OCI-LY7 (cell line): ENCODE results near the gene ENO2. TPM values are rescaled to one million over a fixed set of nuclear protein-coding genes. Genes with fewer than 3 reads are reported as not detected.
"Not testable (repeated sequence)": the region's sequence is repeated elsewhere in the genome, so short reads cannot be mapped to it uniquely, and the experiment has no call there.

Source experiments
- BruUV-seq: library from RNA; stranded (reverse); fragments of 400-500 nt; replicated peaks from 2 replicates; lab custom pipeline; 2021; lab: Mats Ljungman, UMichigan
- CTCF ChIA-PET: fragments of 300-600 bp; sonication (Branson Sonifier 250); formaldehyde crosslinking; loops from one replicate; lab custom pipeline; 2022; ENCODE audit warnings: antibody characterized with exemption; ENCODE audit not compliant: unreplicated experiment; lab: Charles Lee
- POLR2A ChIA-PET: fragments of 300-600 bp; sonication (Branson Sonifier 250); formaldehyde crosslinking; loops from one replicate; lab custom pipeline; 2022; ENCODE audit warnings: antibody characterized with exemption; lab: Charles Lee
- DNase-seq: peaks from one replicate; pipeline ENCODE4 v3.0.0-alpha.2; 2015; ENCODE audit warnings: low spot score
- H2AFZ ChIP-seq: fragments of 200-600 bp; sonication (generic), shearing (Covaris generic); 2 replicates; pipeline ENCODE4 v1.6.1; 2014; ENCODE audit warnings: mild to moderate bottlenecking, antibody characterized with exemption, low read length, moderate library complexity
- H3K27ac ChIP-seq: fragments of 200-600 bp; sonication (generic); 2 replicates; pipeline ENCODE4 v1.5.1; 2014; ENCODE audit warnings: mixed run types, low read depth, mild to moderate bottlenecking, moderate library complexity, low read length, inconsistent platforms; ENCODE audit not compliant: poor library complexity, severe bottlenecking
- H3K36me3 ChIP-seq: fragments of 200-600 bp; sonication (generic); 2 replicates; pipeline ENCODE4 v1.6.1; 2014; ENCODE audit warnings: mild to moderate bottlenecking, antibody characterized with exemption, low read length, moderate library complexity, mixed read lengths; ENCODE audit not compliant: insufficient read depth
- H3K4me1 ChIP-seq: fragments of 200-600 bp; sonication (generic); 2 replicates; pipeline ENCODE4 v1.5.1; 2014; ENCODE audit warnings: mild to moderate bottlenecking, low read length; ENCODE audit not compliant: insufficient read depth, poor library complexity, severe bottlenecking
- H3K4me2 ChIP-seq: fragments of 200-600 bp; sonication (generic); 2 replicates; pipeline ENCODE4 v1.6.1; 2014; ENCODE audit warnings: mild to moderate bottlenecking, low read length
- H3K4me3 ChIP-seq: fragments of 200-600 bp; sonication (generic); 2 replicates; pipeline ENCODE4 v1.5.1; 2014; ENCODE audit warnings: mild to moderate bottlenecking, low read depth, low read length; ENCODE audit not compliant: poor library complexity, severe bottlenecking
- H3K79me2 ChIP-seq: fragments of 200-600 bp; sonication (generic); 2 replicates; pipeline ENCODE4 v1.6.1; 2016; ENCODE audit warnings: low read depth, mild to moderate bottlenecking, low read length, moderate library complexity, mixed read lengths; ENCODE audit not compliant: insufficient read depth
- H3K9me2 ChIP-seq: fragments of 200-600 bp; sonication (generic); 2 replicates; pipeline ENCODE4 v1.6.1; 2016; ENCODE audit warnings: mild to moderate bottlenecking, low read length, mixed read lengths; ENCODE audit not compliant: insufficient read depth
- H3K9me3 ChIP-seq: fragments of 200-600 bp; sonication (generic); 2 replicates; pipeline ENCODE4 v1.6.1; 2014; ENCODE audit warnings: mild to moderate bottlenecking, mixed run types, low read length, mixed read lengths
- H4K20me1 ChIP-seq: fragments of 200-600 bp; sonication (generic); 2 replicates; pipeline ENCODE4 v1.6.1; 2014; ENCODE audit warnings: mild to moderate bottlenecking, antibody characterized with exemption, low read length, moderate library complexity, mixed read lengths; ENCODE audit not compliant: insufficient read depth
- CTCF ChIP-seq: fragments of 200-600 bp; sonication (generic); conservative IDR thresholded peaks from 2 replicates; pipeline ENCODE4 v1.5.1; 2014; ENCODE audit warnings: mild to moderate bottlenecking, antibody characterized with exemption, low read length, moderate library complexity, mixed read lengths
- EZH2phosphoT487 ChIP-seq: fragments of 200-600 bp; sonication (generic); IDR thresholded peaks from 2 replicates; pipeline ENCODE4 v1.6.1; 2018; ENCODE audit warnings: low read depth, borderline replicate concordance, mild to moderate bottlenecking, mixed run types, antibody characterized with exemption, low read length, moderate library complexity, mixed read lengths
- intact Hi-C: fragments of 100-400 bp; cut with micrococcal nuclease; formaldehyde crosslinking; loops from one replicate; pipeline ENCODE4 v1.10.0; 2022; ENCODE audit not compliant: unreplicated experiment
- total RNA-seq, 2 experiments: library from RNA; depleted of rRNA in 1 of 2; stranded (reverse); fragments of >200 nt in 1 of 2; shearing (Covaris generic) in 1 of 2; gene quantifications; 2 replicates each; pipeline ENCODE4 v1.2.3, GENCODE V29; 2014 to 2022

Gene ENO2
- total RNA-seq, 2 experiments from 2014 or later: 24.9 to 89.5 TPM

GRCh38 chr12:6873094-6874014 lies 41.0 kb upstream of the ENO2 start, which contains the start of gene SPSB2:
SPSB2 (minus strand) TSS chr12:6873303; CDS start chr12:6872901, 402 bp downstream.
- peak within 1 kb of the TSS; percentile 78 for H2AFZ ChIP-seq
- H3K9me3 ChIP-seq: no peaks in the 10 kb centered on the region
- intact Hi-C loops: loop anchor here (1.0 to 5.0 kb wide), 8 partner anchors 18 to 319 kb away; partner anchors contain the start of genes C1RL, ENO2, LPCAT3 and USP5
- no peak for TF ChIP-seq EZH2phosphoT487
- TF ChIP-seq CTCF: no peak
- H3K79me2 ChIP-seq: peaks cover 17% of the 10 kb centered on the region; the same call in 1 of the 2 replicates
- H4K20me1 ChIP-seq: 0 out of 2 replicates have a peak, but pooled peaks cover 10% of the 10 kb centered on the region
- H3K4me1 ChIP-seq: peaks cover 47% of the 10 kb centered on the region
- H3K4me2 ChIP-seq: peak within 1 kb of the TSS; percentile 99
- H3K9me2 ChIP-seq: no peaks in the 10 kb centered on the region
- ChIA-PET POLR2A (interaction anchor here (0.7 to 2.6 kb wide), 15 partner anchors 9 to 149 kb away, joined by 3 to 19 read pairs (median 3); partner anchors contain the start of genes C12orf57, CDCA3, LPCAT3 and RNU7-1), CTCF (interaction anchor here (0.6 to 2.8 kb wide), 9 partner anchors 9 to 64 kb away, joined by 3 to 17 read pairs (median 4); partner anchors contain the start of genes CDCA3 and USP5)
- peak within 1 kb of the TSS; percentile 68 for H3K27ac ChIP-seq
- H3K4me3 ChIP-seq: peak within 1 kb of the TSS; percentile 77
- H3K36me3 ChIP-seq: peaks cover 46% of the 10 kb centered on the region
- BruUV-seq: no TSS peak
- peak; percentile 100 for DNase-seq

- intact Hi-C loops: loop anchor here (5.0 kb wide), 3 partner anchors 88 to 318 kb away; partner anchors contain the start of gene C1RL
- peaks cover 41% of the 10 kb centered on the region for H3K4me1 ChIP-seq
- H3K4me3 ChIP-seq: peak overlapping the region; percentile 77
- H3K4me2 ChIP-seq: peak overlapping the region; percentile 88
- DNase-seq, H3K9me3 ChIP-seq, CTCF ChIA-PET, H3K9me2 ChIP-seq, BruUV-seq, H4K20me1 ChIP-seq: not testable (repeated sequence)
- H2AFZ ChIP-seq: peak overlapping the region; percentile 78
- peak overlapping the region; percentile 68 for H3K27ac ChIP-seq
- peaks cover 40% of the 10 kb centered on the region for H3K36me3 ChIP-seq
- POLR2A ChIA-PET: interaction anchor here (0.7 to 2.5 kb wide), 4 partner anchors 18 to 61 kb away, joined by 3 to 17 read pairs (median 3); no protein-coding TSS in a partner anchor
- H3K79me2 ChIP-seq: peaks cover 11% of the 10 kb centered on the region; the same call in 1 of the 2 replicates
Observed at GRCh38 chr12:6874015-6874368, 40.4 kb upstream of the ENO2 start.

- H3K9me2 ChIP-seq, intact Hi-C loops, CTCF ChIA-PET, H2AFZ ChIP-seq, H3K4me2 ChIP-seq, H3K27ac ChIP-seq, DNase-seq, H4K20me1 ChIP-seq, H3K4me3 ChIP-seq, H3K9me3 ChIP-seq, BruUV-seq, H3K4me1 ChIP-seq, H3K79me2 ChIP-seq: not testable (repeated sequence)
- POLR2A ChIA-PET: interaction anchor here (0.6 kb wide), 1 partner anchor 14 kb away, joined by 5 read pairs; no protein-coding TSS in a partner anchor
- H3K36me3 ChIP-seq: peaks cover 20% of the 10 kb centered on the region; the same call in 1 of the 2 replicates
Observed at GRCh38 chr12:6879824-6880223, 34.6 kb upstream of the ENO2 start.
